HEK293 (cell line): Measurements from ENCODE around the gene ADAMTS14.

Source experiments
- ATF2 ChIP-seq: fragments of 450-650 bp; formaldehyde crosslinking; IDR thresholded peaks from 2 replicates; pipeline ENCODE4 v1.5.1; 2016; ENCODE audit warnings: missing biosample characterization, missing genetic modification characterization, low read depth
- CTCF ChIP-seq: fragments of 450-650 bp; formaldehyde crosslinking; IDR thresholded peaks from 2 replicates; pipeline ENCODE4 v1.5.1; 2016; ENCODE audit warnings: missing biosample characterization, missing genetic modification characterization
- KLF10 ChIP-seq: fragments of 450-650 bp; IDR thresholded peaks from 2 replicates; pipeline ENCODE4 v1.5.1; 2018; ENCODE audit warnings: missing biosample characterization, mild to moderate bottlenecking, missing genetic modification characterization
- KLF16 ChIP-seq: fragments of 450-650 bp; formaldehyde crosslinking; IDR thresholded peaks from 2 replicates; pipeline ENCODE4 v1.5.1; 2017; ENCODE audit warnings: missing biosample characterization, missing genetic modification characterization
- REPIN1 ChIP-seq: fragments of 450-650 bp; formaldehyde crosslinking; IDR thresholded peaks from 2 replicates; pipeline ENCODE4 v1.5.1; 2017; ENCODE audit warnings: missing biosample characterization, missing genetic modification characterization, low read depth
- YY1 ChIP-seq: fragments of 450-650 bp; formaldehyde crosslinking; IDR thresholded peaks from 2 replicates; pipeline ENCODE4 v1.5.1; 2018; ENCODE audit warnings: missing biosample characterization, missing genetic modification characterization
- ZBTB7A ChIP-seq: fragments of 450-650 bp; formaldehyde crosslinking; IDR thresholded peaks from 2 replicates; pipeline ENCODE4 v1.5.1; 2016; ENCODE audit warnings: low read depth, missing biosample characterization, missing genetic modification characterization
- ZNF274 ChIP-seq, 2 experiments: fragments of 200-500 bp in 1 of 2; fragments of 450-650 bp in 1 of 2; sonication (Bioruptor generic) in 1 of 2; formaldehyde crosslinking in 1 of 2; IDR thresholded peaks; 2 replicates each; pipeline versions ENCODE4 v1.5.1 to v1.6.1; 2014 to 2016; ENCODE audit warnings: borderline replicate concordance in 1 of 2, inconsistent platforms in 1 of 2, low read length in 1 of 2, missing biosample characterization in 1 of 2, missing genetic modification characterization in 1 of 2
- ZNF350 ChIP-seq: fragments of 450-650 bp; formaldehyde crosslinking; IDR thresholded peaks from 2 replicates; pipeline ENCODE4 v1.5.0; 2017; ENCODE audit warnings: missing biosample characterization, mild to moderate bottlenecking, missing genetic modification characterization
- ZNF561 ChIP-seq: fragments of 450-650 bp; IDR thresholded peaks from 2 replicates; pipeline ENCODE4 v1.5.1; 2018; ENCODE audit warnings: missing biosample characterization, missing genetic modification characterization, borderline replicate concordance
- ZNF768 ChIP-seq: fragments of 450-650 bp; formaldehyde crosslinking; IDR thresholded peaks from 2 replicates; pipeline ENCODE4 v1.5.1; 2018; ENCODE audit warnings: missing biosample characterization, mild to moderate bottlenecking, missing genetic modification characterization
- ZNF785 ChIP-seq: fragments of 450-650 bp; formaldehyde crosslinking; IDR thresholded peaks from 2 replicates; pipeline ENCODE4 v1.5.1; 2016; ENCODE audit warnings: missing biosample characterization, missing genetic modification characterization
- ZSCAN16 ChIP-seq: fragments of 450-650 bp; formaldehyde crosslinking; IDR thresholded peaks from 2 replicates; pipeline ENCODE4 v1.5.1; 2016; ENCODE audit warnings: missing biosample characterization, missing genetic modification characterization

GRCh38 chr10:70751356-70751755 is 79.0 kb downstream of the ADAMTS14 start:
- TF ChIP-seq ZNF561 (tag by site-specific recombination), result no peak
- TF ChIP-seq KLF10 (tag by site-specific recombination), result no peak
- no peak for TF ChIP-seq KLF16
- TF ChIP-seq ZNF350 (tag by site-specific recombination), result no peak
- no peak for TF ChIP-seq CTCF (tag by site-specific recombination)
- no peak for TF ChIP-seq ZNF768
- TF ChIP-seq YY1 (tag by site-specific recombination), result no peak
- TF ChIP-seq ZSCAN16 (tag by site-specific recombination), result no peak
- no peak for TF ChIP-seq ZBTB7A
- TF ChIP-seq ATF2 (tag by site-specific recombination), result no peak
- TF ChIP-seq ZNF274 (IDR thresholded peaks at IDR 0.05; ENCODE audit: low read length), result no peak
- no peak for TF ChIP-seq ZNF274 (tag by site-specific recombination; IDR thresholded peaks at IDR 0.05; ENCODE audit: borderline replicate concordance)
- TF ChIP-seq REPIN1 (tag by site-specific recombination), result no peak
- no peak for TF ChIP-seq ZNF785
